HG03521 (cell line): ENCODE measurements around the gene WDR33.

ENCODE experiments used
- ATAC-seq: cut with Tn5 transposase; IDR thresholded peaks from one replicate; pipeline ENCODE4 v1.9.1; 2021; ENCODE audit warnings: mild to moderate bottlenecking, moderate library complexity; ENCODE audit not compliant: unreplicated experiment

The WDR33 gene

GRCh38 chr2:127674241-127675209 lies 136.4 kb downstream of the WDR33 start:
- no peak for ATAC-seq

GRCh38 chr2:127673291-127674069 lies 137.5 kb downstream of the WDR33 start:
- ATAC-seq = no peak

- no peak for ATAC-seq
These were observed 138.4 kb downstream of the WDR33 start for GRCh38 chr2:127672341-127673224.

GRCh38 chr2:127671557-127672302 lies 139.2 kb downstream of the WDR33 start:
- ATAC-seq = no peak

- ATAC-seq = no peak
These were observed 140.0 kb downstream of the WDR33 start for GRCh38 chr2:127670957-127671290.

GRCh38 chr2:127670055-127670956 lies 140.7 kb downstream of the WDR33 start:
- ATAC-seq = no peak

- ATAC-seq = no peak
These were observed 141.9 kb downstream of the WDR33 start for GRCh38 chr2:127669056-127669455.

- ATAC-seq = no peak
These were observed 145.6 kb downstream of the WDR33 start for GRCh38 chr2:127665267-127665893.

GRCh38 chr2:127664895-127665225 lies 146.1 kb downstream of the WDR33 start:
- ATAC-seq = no peak

GRCh38 chr2:127664065-127664894 lies 146.7 kb downstream of the WDR33 start:
- ATAC-seq = no peak

- no peak for ATAC-seq
These were observed 147.4 kb downstream of the WDR33 start for GRCh38 chr2:127663566-127664064.

- no peak for ATAC-seq
These were observed 147.9 kb downstream of the WDR33 start for GRCh38 chr2:127662937-127663565.

GRCh38 chr2:127661949-127662510 lies 148.9 kb downstream of the WDR33 start:
- no peak for ATAC-seq

GRCh38 chr2:127661072-127661649 lies 149.8 kb downstream of the WDR33 start:
- no peak for ATAC-seq

- ATAC-seq = no peak
These were observed 150.7 kb downstream of the WDR33 start for GRCh38 chr2:127660291-127660578.

GRCh38 chr2:127659408-127660290 lies 151.3 kb downstream of the WDR33 start:
- no peak for ATAC-seq
